ENCODE measurements around the gene CEP78.
"Not testable (repeated sequence)": the region's sequence is repeated elsewhere in the genome, so short reads cannot be mapped to it uniquely, and the experiment has no call there.

CEP78 gene, protein sequence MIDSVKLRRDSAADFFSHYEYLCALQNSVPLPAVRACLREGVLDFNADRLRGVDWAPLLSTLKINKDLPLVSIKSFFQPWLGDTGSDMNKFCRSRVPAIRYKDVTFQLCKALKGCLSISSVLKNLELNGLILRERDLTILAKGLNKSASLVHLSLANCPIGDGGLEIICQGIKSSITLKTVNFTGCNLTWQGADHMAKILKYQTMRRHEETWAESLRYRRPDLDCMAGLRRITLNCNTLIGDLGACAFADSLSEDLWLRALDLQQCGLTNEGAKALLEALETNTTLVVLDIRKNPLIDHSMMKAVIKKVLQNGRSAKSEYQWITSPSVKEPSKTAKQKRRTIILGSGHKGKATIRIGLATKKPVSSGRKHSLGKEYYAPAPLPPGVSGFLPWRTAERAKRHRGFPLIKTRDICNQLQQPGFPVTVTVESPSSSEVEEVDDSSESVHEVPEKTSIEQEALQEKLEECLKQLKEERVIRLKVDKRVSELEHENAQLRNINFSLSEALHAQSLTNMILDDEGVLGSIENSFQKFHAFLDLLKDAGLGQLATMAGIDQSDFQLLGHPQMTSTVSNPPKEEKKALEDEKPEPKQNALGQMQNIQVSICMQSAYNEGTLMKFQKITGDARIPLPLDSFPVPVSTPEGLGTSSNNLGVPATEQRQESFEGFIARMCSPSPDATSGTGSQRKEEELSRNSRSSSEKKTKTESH

GRCh38 chr9:78235762-78236550 lies at the start of gene CEP78:
CEP78 (plus strand) TSS chr9:78236075; CDS start chr9:78236351, 276 bp downstream.
- H3K4me1 ChIP-seq, result peaks cover 41% of the 10 kb centered on the region
- peaks cover 20% of the 10 kb centered on the region for H3K36me3 ChIP-seq
- H3K9me3 ChIP-seq, result no peaks in the 10 kb centered on the region
- peak within 1 kb of the TSS; percentile 83 for H3K4me3 ChIP-seq
- H3K27ac ChIP-seq, result peak within 1 kb of the TSS; percentile 82
- H4K20me1 ChIP-seq, result peaks cover 6% of the 10 kb centered on the region; the same call in 1 of the 2 replicates
- TF ChIP-seq Cebpa-rat (IDR thresholded peaks at IDR 0.05), result no peak
- peak within 1 kb of the TSS; percentile 86 for H3K9ac ChIP-seq
- H3K27me3 ChIP-seq, result no peaks in the 10 kb centered on the region
- peak within 1 kb of the TSS; percentile 91 for H3K4me2 ChIP-seq

- no peaks in the 10 kb centered on the region for H3K9me3 ChIP-seq
- H3K9ac ChIP-seq, result no peak overlapping the region
- H4K20me1 ChIP-seq, result no peaks in the 10 kb centered on the region
- H3K4me2 ChIP-seq, result no peak overlapping the region
- no peaks in the 10 kb centered on the region for H3K4me1 ChIP-seq
- H3K4me3 ChIP-seq, result no peak overlapping the region
- H3K36me3 ChIP-seq, result no peaks in the 10 kb centered on the region
- no peak overlapping the region for H3K27ac ChIP-seq
- no peaks in the 10 kb centered on the region for H3K27me3 ChIP-seq
- TF ChIP-seq Cebpa-rat (IDR thresholded peaks at IDR 0.05), result no peak
These were observed 48.0 kb upstream of the CEP78 start for GRCh38 chr9:78187763-78188484.

DNA sequence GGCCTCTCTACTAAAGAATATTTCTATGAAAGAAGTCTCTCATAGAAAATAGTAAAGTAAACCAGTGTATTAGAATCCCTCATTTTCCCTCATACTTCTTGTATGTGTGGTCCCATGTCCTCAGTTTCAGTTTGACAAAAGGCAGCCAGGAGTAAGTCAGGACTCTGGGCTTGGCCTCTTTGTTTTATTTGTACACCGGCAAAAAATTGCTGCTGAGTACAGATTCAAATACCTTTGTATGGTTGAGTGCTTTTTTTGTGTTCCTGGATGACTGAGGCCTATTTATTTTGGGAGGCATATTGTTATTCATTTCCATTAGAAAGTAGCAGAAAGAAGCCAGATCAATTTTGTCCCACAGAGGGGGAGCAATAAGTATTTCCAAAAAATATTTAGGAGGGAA lies 47.3 kb upstream of the CEP78 start:
- Histone ChIP-seq H4K20me1 (no peaks in the 10 kb centered on the region), H3K27me3 (no peaks in the 10 kb centered on the region), H3K9me3 (no peaks in the 10 kb centered on the region), H3K4me1 (no peaks in the 10 kb centered on the region), H3K36me3 (no peaks in the 10 kb centered on the region), H3K9ac (no peak overlapping the region), H3K27ac (no peak overlapping the region), H3K4me2 (no peak overlapping the region), H3K4me3 (no peak overlapping the region)
- TF ChIP-seq Cebpa-rat (IDR thresholded peaks at IDR 0.05), result no peak

DNA sequence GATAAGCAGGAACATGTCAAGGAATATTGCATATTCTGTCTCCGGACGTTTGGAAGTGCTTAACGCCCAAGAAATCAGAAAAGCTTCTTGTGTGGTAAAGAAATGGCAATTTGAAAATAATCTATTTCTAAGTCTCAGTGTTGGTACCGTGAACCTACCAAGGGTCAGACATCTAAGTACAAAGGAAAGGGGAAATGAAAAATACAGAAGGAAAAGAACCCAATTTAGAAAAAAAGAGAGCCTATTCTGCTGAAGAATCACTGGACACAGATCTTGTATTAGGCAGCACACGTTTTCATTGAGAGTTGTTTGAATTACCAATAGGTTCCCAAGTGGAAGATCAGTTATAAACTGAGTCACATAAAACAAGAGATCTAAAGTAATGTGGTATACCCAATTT lies 46.9 kb upstream of the CEP78 start:
- TF ChIP-seq Cebpa-rat (IDR thresholded peaks at IDR 0.05), result no peak
- Histone ChIP-seq H3K9ac (no peak overlapping the region), H3K9me3 (no peaks in the 10 kb centered on the region), H3K36me3 (no peaks in the 10 kb centered on the region), H3K4me2 (no peak overlapping the region), H3K4me3 (no peak overlapping the region), H3K27me3 (no peaks in the 10 kb centered on the region), H4K20me1 (no peaks in the 10 kb centered on the region), H3K27ac (no peak overlapping the region), H3K4me1 (peaks cover 2% of the 10 kb centered on the region; the same call in 1 of the 2 replicates)

- peaks cover 6% of the 10 kb centered on the region; the same call in 1 of the 2 replicates for H3K4me1 ChIP-seq
- H4K20me1 ChIP-seq, result no peaks in the 10 kb centered on the region
- no peak overlapping the region for H3K4me3 ChIP-seq
- H3K4me2 ChIP-seq, result no peak overlapping the region
- H3K9me3 ChIP-seq, result no peaks in the 10 kb centered on the region
- no peaks in the 10 kb centered on the region for H3K27me3 ChIP-seq
- H3K9ac ChIP-seq, result no peak overlapping the region
- H3K27ac ChIP-seq, result no peak overlapping the region
- no peaks in the 10 kb centered on the region for H3K36me3 ChIP-seq
- TF ChIP-seq Cebpa-rat (IDR thresholded peaks at IDR 0.05), result no peak
These were observed 46.4 kb upstream of the CEP78 start for GRCh38 chr9:78189461-78189860.

DNA sequence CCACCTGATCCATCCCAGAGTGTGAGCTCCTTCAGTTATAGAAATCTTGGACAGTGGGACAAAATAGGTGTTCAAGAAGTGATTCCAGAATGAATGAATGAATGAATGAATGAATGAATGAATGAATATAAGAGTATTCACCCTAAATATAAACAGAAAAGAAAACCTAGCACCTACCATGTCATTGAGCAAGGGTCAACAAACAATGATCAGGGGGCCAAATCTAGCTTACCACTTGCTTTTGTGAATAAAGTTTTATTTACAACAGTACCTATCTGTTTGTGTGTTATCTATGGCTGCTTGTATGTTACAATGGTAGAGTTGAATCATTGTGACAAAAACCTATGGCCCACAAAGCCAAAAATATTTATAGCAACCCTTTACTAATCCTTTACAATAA lies 43.9 kb upstream of the CEP78 start:
- Histone ChIP-seq H3K27ac (no peak overlapping the region), H3K27me3 (no peaks in the 10 kb centered on the region), H3K4me2 (no peak overlapping the region), H3K9ac (no peak overlapping the region), H3K4me1 (peaks cover 31% of the 10 kb centered on the region), H4K20me1 (no peaks in the 10 kb centered on the region), H3K36me3 (no peaks in the 10 kb centered on the region), H3K4me3 (no peak overlapping the region), H3K9me3 (no peaks in the 10 kb centered on the region)
- no peak for TF ChIP-seq Cebpa-rat (IDR thresholded peaks at IDR 0.05)

GRCh38 chr9:78196258-78196657 lies 39.6 kb upstream of the CEP78 start:
- Histone ChIP-seq H3K27ac (no peak overlapping the region; the same call in 1 of the 2 replicates), H3K9me3 (no peaks in the 10 kb centered on the region), H3K4me1 (peaks cover 41% of the 10 kb centered on the region), H3K27me3 (no peaks in the 10 kb centered on the region), H3K9ac (no peak overlapping the region), H3K4me2 (peak overlapping the region; percentile 47), H3K4me3 (no peak overlapping the region), H4K20me1 (no peaks in the 10 kb centered on the region), H3K36me3 (no peaks in the 10 kb centered on the region)
- TF ChIP-seq Cebpa-rat (IDR thresholded peaks at IDR 0.05), result no peak

- Histone ChIP-seq H3K4me1 (peaks cover 26% of the 10 kb centered on the region), H3K4me3 (peak overlapping the region; percentile 51), H3K27ac (peak overlapping the region; percentile 66), H3K4me2 (peak overlapping the region; percentile 83), H3K9ac (peak overlapping the region; percentile 63; the same call in 1 of the 2 replicates)
- H3K9me3 ChIP-seq, H3K27me3 ChIP-seq, H3K36me3 ChIP-seq, H4K20me1 ChIP-seq: not testable (repeated sequence)
These were observed 34.6 kb upstream of the CEP78 start for GRCh38 chr9:78201158-78201777.

DNA sequence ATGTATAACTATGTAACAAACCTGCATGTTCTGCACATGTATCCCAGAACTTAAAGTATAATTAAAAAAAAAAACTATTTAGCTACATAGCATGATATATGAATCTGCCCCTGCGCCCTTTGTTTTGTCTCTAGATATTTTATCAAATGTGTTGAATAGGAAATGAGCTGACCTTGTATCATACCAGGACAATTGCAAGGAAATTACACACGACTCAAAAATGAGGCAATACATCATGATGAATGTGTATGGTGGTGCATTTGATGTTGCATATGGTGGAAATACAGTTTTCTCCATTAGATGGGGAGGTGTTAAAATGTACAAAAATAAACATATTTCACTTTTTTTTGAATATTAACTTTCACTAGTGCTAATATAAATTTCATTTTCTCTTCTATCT lies 28.6 kb upstream of the CEP78 start:
- no peaks in the 10 kb centered on the region for H3K36me3 ChIP-seq
- H3K9ac ChIP-seq, result no peak overlapping the region
- no peaks in the 10 kb centered on the region for H4K20me1 ChIP-seq
- H3K4me3 ChIP-seq, result no peak overlapping the region
- no peak for TF ChIP-seq Cebpa-rat (IDR thresholded peaks at IDR 0.05)
- H3K4me2 ChIP-seq, result no peak overlapping the region
- H3K27me3 ChIP-seq, result no peaks in the 10 kb centered on the region
- peaks cover 24% of the 10 kb centered on the region for H3K4me1 ChIP-seq
- no peaks in the 10 kb centered on the region for H3K9me3 ChIP-seq
- H3K27ac ChIP-seq, result no peak overlapping the region
